ENCODE data around the gene RFX7. TPM values are rescaled to one million over a fixed set of nuclear protein-coding genes. Genes with fewer than 3 reads are reported as not detected.

The RFX7 gene
- total RNA-seq, 1 experiment from 2014 or later, result 5.5 TPM

GRCh38 chr15:56250626-56251025 is 6.9 kb upstream of the RFX7 start:
- Histone ChIP-seq H3K4me1 (replicated peaks) (peaks cover 7% of the 10 kb centered on the region), H3K27ac (no peak overlapping the region), H3K27me3 (replicated peaks) (peaks cover 8% of the 10 kb centered on the region; the same call in 1 of the 2 replicates), H3K36me3 (no peaks in the 10 kb centered on the region), H3K9me3 (replicated peaks) (no peaks in the 10 kb centered on the region; the same call in 1 of the 2 replicates), H3K4me3 (no peak overlapping the region)
- DNase-seq (ENCODE audit: low read depth in 1 of 2, low spot score in 2 of 2), result no peak

- no peak for DNase-seq (ENCODE audit: low read depth in 1 of 2, low spot score in 2 of 2)
- no peak overlapping the region for H3K4me3 ChIP-seq
- H3K27me3 ChIP-seq (replicated peaks), result peaks cover 4% of the 10 kb centered on the region; the same call in 1 of the 2 replicates
- no peaks in the 10 kb centered on the region; the same call in 1 of the 2 replicates for H3K9me3 ChIP-seq (replicated peaks)
- no peak overlapping the region for H3K27ac ChIP-seq
- no peaks in the 10 kb centered on the region for H3K36me3 ChIP-seq
- peaks cover 18% of the 10 kb centered on the region for H3K4me1 ChIP-seq (replicated peaks)
Measured at GRCh38 chr15:56249092-56249491, 5.4 kb upstream of the RFX7 start.

- Histone ChIP-seq H3K36me3 (peaks cover 1% of the 10 kb centered on the region; the same call in 1 of the 2 replicates), H3K27ac (no peak overlapping the region), H3K4me3 (no peak overlapping the region), H3K9me3 (replicated peaks) (no peaks in the 10 kb centered on the region; the same call in 1 of the 2 replicates), H3K4me1 (replicated peaks) (peaks cover 18% of the 10 kb centered on the region), H3K27me3 (replicated peaks) (no peaks in the 10 kb centered on the region)
- no peak for DNase-seq (ENCODE audit: low read depth in 1 of 2, low spot score in 2 of 2)
Measured at GRCh38 chr15:56248311-56248992, 4.8 kb upstream of the RFX7 start.

GRCh38 chr15:56247266-56247665 is 3.6 kb upstream of the RFX7 start:
- no peaks in the 10 kb centered on the region for H3K27me3 ChIP-seq (replicated peaks)
- H3K4me1 ChIP-seq (replicated peaks), result peaks cover 18% of the 10 kb centered on the region
- H3K36me3 ChIP-seq, result peaks cover 3% of the 10 kb centered on the region; the same call in 1 of the 2 replicates
- no peak overlapping the region for H3K4me3 ChIP-seq
- H3K9me3 ChIP-seq (replicated peaks), result no peaks in the 10 kb centered on the region; the same call in 1 of the 2 replicates
- no peak for DNase-seq (ENCODE audit: low read depth in 1 of 2, low spot score in 2 of 2)
- H3K27ac ChIP-seq, result no peak overlapping the region

GRCh38 chr15:56245871-56246814 is 2.5 kb upstream of the RFX7 start:
- H3K4me3 ChIP-seq, result peak overlapping the region; percentile 11; the same call in 1 of the 2 replicates
- H3K36me3 ChIP-seq, result peaks cover 7% of the 10 kb centered on the region; the same call in 1 of the 2 replicates
- H3K27me3 ChIP-seq (replicated peaks), result no peaks in the 10 kb centered on the region
- no peaks in the 10 kb centered on the region; the same call in 1 of the 2 replicates for H3K9me3 ChIP-seq (replicated peaks)
- peaks cover 22% of the 10 kb centered on the region for H3K4me1 ChIP-seq (replicated peaks)
- DNase-seq (ENCODE audit: low read depth in 1 of 2, low spot score in 2 of 2), result peak; percentile 75 to 90
- peak overlapping the region; percentile 22; the same call in 1 of the 2 replicates for H3K27ac ChIP-seq

GRCh38 chr15:56244811-56245576 is 1.3 kb upstream of the RFX7 start:
- no peak overlapping the region; the same call in 1 of the 2 replicates for H3K27ac ChIP-seq
- DNase-seq (ENCODE audit: low read depth in 1 of 2, low spot score in 2 of 2), result peak in 1 of 2 experiments; percentile 9
- H3K4me3 ChIP-seq, result peak overlapping the region; percentile 7; the same call in 1 of the 2 replicates
- H3K9me3 ChIP-seq (replicated peaks), result no peaks in the 10 kb centered on the region; the same call in 1 of the 2 replicates
- no peaks in the 10 kb centered on the region for H3K27me3 ChIP-seq (replicated peaks)
- H3K4me1 ChIP-seq (replicated peaks), result peaks cover 22% of the 10 kb centered on the region
- peaks cover 9% of the 10 kb centered on the region; the same call in 1 of the 2 replicates for H3K36me3 ChIP-seq

- Histone ChIP-seq H3K4me1 (replicated peaks) (peaks cover 22% of the 10 kb centered on the region), H3K4me3 (peak overlapping the region; percentile 85), H3K27me3 (replicated peaks) (no peaks in the 10 kb centered on the region), H3K9me3 (replicated peaks) (no peaks in the 10 kb centered on the region; the same call in 1 of the 2 replicates), H3K36me3 (peaks cover 9% of the 10 kb centered on the region; the same call in 1 of the 2 replicates), H3K27ac (peak overlapping the region; percentile 46)
- DNase-seq (ENCODE audit: low read depth in 1 of 2, low spot score in 2 of 2), result peak; percentile 66 to 67
Measured at GRCh38 chr15:56244038-56244810, 545 bp upstream of the RFX7 start.

- no peaks in the 10 kb centered on the region; the same call in 1 of the 2 replicates for H3K9me3 ChIP-seq (replicated peaks)
- H3K4me3 ChIP-seq, result peak overlapping the region; percentile 85
- peaks cover 9% of the 10 kb centered on the region; the same call in 1 of the 2 replicates for H3K36me3 ChIP-seq
- DNase-seq (ENCODE audit: low read depth in 1 of 2, low spot score in 2 of 2), result peak in 1 of 2 experiments; percentile 24
- no peaks in the 10 kb centered on the region for H3K27me3 ChIP-seq (replicated peaks)
- H3K4me1 ChIP-seq (replicated peaks), result peaks cover 22% of the 10 kb centered on the region
- H3K27ac ChIP-seq, result no peak overlapping the region
Measured at GRCh38 chr15:56242576-56243162, 1.0 kb downstream of the RFX7 start.

GRCh38 chr15:56241374-56242105 is 2.1 kb downstream of the RFX7 start:
- H3K4me3 ChIP-seq, result peak overlapping the region; percentile 85
- 0 out of 2 replicates have a peak overlapping the region, but pooled peaks have one; percentile 2 for H3K27ac ChIP-seq
- DNase-seq (ENCODE audit: low read depth in 1 of 2, low spot score in 2 of 2), result no peak
- H3K4me1 ChIP-seq (replicated peaks), result peaks cover 25% of the 10 kb centered on the region
- H3K36me3 ChIP-seq, result peaks cover 9% of the 10 kb centered on the region; the same call in 1 of the 2 replicates
- no peaks in the 10 kb centered on the region; the same call in 1 of the 2 replicates for H3K9me3 ChIP-seq (replicated peaks)
- no peaks in the 10 kb centered on the region for H3K27me3 ChIP-seq (replicated peaks)

- peaks cover 11% of the 10 kb centered on the region; the same call in 1 of the 2 replicates for H3K36me3 ChIP-seq
Measured at GRCh38 chr15:56240390-56240789, 3.3 kb downstream of the RFX7 start.

GRCh38 chr15:56236197-56236596 is 7.5 kb downstream of the RFX7 start:
- peaks cover 7% of the 10 kb centered on the region; the same call in 1 of the 2 replicates for H3K4me1 ChIP-seq (replicated peaks)
- H3K36me3 ChIP-seq, result peaks cover 33% of the 10 kb centered on the region

More at GRCh38 chr15:56240390-56240789, 3.3 kb downstream of the RFX7 start:
- H3K9me3 ChIP-seq (replicated peaks), result no peaks in the 10 kb centered on the region; the same call in 1 of the 2 replicates
- no peak for DNase-seq (ENCODE audit: low read depth in 1 of 2, low spot score in 2 of 2)
- H3K4me1 ChIP-seq (replicated peaks), result peaks cover 19% of the 10 kb centered on the region
- no peak overlapping the region for H3K4me3 ChIP-seq
- no peak overlapping the region for H3K27ac ChIP-seq
- no peaks in the 10 kb centered on the region for H3K27me3 ChIP-seq (replicated peaks)

More at GRCh38 chr15:56236197-56236596, 7.5 kb downstream of the RFX7 start:
- Histone ChIP-seq H3K4me3 (no peak overlapping the region), H3K27me3 (replicated peaks) (no peaks in the 10 kb centered on the region), H3K9me3 (replicated peaks) (peaks cover 6% of the 10 kb centered on the region), H3K27ac (no peak overlapping the region)
- DNase-seq (ENCODE audit: low read depth in 1 of 2, low spot score in 2 of 2), result no peak
